ENCODE data around the gene TCEANC2.
A peak's percentile ranks its signal among the peaks of the same experiment; 100 is the strongest.
"Not testable (repeated sequence)": the region's sequence is repeated elsewhere in the genome, so short reads cannot be mapped to it uniquely, and the experiment has no call there.

TCEANC2 gene

DNA sequence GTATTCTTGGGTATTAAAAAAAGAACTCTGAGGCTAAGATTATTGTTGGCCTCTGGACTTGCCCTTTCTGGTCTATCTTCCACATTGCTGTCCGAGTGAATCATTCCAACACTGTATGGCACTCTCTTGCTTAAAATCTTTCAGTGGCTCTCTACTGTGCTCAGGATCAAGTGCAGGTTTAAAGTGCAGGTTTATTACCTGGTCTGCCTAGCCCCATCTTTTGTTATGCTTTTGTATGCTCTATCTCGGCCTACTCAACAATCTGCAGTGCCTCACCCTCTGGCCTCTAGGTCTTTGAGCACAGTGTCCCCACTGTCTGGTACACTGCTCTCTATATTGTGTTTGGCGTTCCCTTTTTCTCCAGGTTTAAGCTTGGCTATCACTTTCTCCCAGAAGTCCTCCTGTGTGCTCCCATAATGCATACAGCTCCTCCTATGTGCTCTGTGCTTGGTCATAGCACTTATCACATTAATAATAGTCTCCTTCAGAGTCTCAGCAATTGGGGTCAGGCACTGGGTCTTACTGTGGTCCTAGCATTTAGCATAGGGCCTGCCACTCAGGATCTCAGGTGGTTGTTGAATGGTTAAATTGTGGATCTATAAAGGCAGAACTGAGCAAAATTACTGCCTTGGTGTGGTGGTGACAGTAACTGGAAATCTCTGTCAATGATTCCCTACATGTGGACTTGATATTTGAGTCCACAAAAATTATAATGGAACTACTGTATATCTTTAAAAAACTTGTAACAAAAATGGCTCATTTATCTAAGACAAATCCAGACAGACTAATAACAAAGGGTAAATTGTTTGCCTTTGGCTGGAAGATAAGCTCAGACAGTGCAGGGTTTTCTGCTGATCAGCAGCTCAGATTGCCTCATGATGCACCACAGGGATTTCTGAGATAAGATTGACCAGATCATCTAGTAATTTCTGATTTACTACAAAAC is 24.8 kb upstream of the TCEANC2 start:
- DNase-seq = no peak

DNA sequence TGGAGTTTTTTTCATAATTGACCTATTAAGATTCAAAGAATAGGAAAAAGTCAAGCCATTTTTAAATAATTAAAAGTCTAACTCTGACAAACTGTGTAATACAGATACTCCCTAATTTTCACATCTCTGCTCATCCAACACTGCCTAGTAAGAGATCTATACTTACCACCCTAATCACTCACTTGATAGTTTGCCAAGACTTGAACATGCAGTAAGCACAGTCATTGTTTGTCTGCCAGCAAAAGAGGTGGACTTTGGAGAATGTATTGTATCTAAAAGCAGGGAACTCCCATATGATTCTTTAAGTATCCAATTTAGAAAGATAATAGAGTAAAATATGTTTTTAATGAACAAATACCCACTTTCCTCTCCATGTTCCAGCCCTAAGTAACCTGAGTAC is 15.9 kb upstream of the TCEANC2 start:
- DNase-seq = peak; percentile 19

DNA sequence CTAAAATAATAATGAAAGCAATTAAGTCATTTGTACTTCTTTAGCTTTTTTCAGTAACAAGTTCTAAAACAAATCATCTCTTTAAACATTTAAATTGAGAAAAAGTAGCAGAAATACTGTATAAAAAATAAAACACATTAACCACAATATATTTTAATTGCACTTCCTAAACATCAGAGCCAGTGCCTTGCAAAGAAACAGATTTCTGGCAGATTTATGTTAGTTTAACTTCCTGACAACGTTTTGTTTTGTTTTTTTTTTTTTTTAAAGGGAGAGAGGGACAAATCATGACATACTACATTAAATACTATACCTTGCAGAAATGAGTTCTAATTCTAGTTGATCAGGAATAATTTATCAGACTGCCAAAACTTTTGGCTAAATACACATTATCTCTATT is 11.6 kb upstream of the TCEANC2 start:
- DNase-seq = no peak

DNA sequence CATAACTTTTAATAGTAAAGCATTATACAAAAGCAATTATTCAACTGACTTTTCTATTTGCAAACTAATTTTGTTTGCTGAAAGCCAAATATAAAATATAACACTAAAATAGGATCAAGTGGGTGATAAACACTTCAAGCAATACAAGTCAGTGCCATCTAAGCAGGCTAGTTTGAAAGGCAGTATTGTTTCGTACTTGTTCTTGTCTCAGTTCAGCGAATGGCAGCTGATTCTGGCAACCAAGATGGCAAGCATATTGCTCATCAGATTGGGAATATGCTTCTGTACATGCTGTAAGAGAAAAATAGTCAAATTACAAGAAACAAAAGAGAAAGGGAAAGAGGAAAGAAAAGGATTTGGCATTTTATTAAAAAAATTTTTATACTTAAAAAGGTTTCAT is 7.9 kb upstream of the TCEANC2 start:
- no peak for DNase-seq

DNA sequence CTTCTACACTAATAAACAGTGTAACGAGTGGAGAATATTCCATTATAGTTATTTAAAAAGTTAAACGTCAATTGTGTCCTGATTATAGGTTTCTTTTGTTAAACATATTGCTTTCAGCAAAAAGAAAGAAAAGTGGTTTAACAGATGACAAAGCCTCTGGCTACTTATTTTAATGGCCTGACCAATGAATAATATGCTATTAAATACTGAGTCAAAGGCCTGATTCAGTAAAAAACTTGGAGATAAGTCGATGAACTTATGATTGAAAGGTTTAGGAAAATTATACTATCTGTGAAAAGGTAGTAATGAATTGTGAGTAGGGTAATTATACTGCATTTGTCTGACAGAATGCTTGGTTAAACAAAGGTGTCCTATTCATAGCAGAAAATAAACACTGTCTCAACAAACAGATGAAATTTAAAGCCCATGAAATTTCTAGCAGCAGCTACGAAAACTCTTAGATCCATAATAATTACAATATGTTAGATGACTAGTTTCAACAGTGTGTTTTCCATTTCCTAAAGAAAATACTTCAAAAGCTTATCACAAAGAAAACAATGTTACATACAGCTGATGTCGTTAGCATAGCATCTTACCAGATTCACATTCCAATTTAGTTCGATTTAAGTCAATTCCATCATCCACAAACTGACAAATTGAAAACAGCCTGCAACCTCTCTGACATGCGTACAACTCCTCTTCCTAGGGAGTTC is 6.6 kb upstream of the TCEANC2 start:
- DNase-seq = no peak

DNA sequence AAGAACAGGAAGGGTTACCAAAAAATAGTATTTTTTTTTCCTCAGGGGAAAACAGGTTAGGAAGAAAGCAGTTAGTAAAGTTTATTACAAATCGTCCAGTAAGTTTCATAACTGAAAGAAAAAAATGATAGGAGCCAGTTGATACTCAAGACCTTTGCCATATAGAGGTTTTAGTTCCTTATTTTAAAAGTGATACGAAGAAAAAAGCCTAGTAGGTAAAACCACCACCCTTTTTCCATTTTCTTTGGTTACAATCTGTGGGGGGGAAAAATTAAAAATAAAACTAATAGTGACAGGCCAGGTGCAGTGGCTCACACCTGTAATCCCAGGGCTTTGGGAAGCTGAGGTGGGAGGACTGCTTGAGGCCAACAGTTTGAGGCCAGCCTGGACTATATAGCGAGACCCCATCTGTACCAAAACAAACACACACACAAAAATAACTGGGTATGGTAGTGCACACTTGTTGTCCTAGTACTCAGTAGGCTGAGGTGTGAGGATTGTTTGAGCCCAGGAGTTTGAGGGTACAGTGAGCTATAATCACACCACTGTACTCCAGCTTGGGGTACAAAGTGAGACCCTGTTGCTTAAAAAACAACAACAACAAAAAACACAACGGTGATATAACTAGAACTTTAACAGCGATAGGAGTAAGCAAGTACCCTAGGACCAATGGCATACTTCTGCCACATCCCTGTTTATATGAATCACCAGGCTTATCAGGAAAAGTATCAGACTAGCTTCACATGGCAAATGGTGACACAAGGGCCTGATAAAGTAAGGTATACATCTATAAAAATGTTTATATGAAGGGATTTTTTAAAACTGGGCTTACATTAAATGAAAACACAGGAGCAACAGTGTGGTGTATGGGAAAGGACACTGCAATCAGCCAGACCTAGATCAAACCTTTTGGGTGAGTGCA is 5.8 kb upstream of the TCEANC2 start:
- peak; percentile 34 for DNase-seq

DNA sequence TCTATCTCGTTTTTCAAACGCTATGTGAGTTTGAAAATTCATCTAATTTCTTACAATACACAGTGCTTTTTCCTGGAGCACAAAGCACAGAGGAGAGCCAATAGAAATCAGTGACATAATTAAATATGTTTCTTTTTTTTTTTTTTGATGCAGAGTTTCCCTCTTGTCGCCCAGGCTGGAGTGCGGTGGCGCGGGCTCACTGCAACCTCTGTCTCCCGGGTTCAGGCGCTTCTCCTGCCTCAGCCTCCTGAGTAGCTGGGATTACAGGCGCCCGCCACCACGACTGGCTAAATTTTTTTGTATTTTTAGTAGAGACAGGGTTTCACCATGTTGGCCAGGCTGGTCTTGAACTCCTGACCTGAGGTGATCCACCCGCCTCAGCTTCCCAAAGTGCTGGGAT is 3.0 kb upstream of the TCEANC2 start:
- not testable (repeated sequence) for DNase-seq

DNA sequence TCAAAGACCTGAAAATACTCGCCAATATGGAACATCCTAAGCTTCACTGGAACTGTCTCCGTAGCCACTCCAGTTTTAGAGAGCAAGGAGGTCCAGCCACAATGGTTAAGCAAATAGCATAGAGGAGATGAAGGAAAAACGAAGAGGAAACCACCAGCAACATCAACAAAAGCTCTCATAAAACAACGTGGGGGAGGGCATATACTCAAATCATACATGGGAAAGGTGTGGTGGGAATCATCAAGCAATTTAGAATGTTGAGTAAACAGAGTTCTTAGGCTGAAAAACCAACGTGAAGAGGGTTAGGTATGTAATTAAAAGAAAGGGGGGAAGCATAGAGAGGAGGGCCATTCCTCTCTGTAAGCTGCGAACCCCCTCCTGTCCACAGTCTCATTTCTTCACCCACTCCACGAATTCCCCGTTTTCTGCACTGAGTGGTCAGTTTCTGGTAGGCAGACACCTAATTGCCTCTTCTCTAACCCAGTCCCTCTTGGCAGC is 1.4 kb upstream of the TCEANC2 start:
- DNase-seq = no peak

DNA sequence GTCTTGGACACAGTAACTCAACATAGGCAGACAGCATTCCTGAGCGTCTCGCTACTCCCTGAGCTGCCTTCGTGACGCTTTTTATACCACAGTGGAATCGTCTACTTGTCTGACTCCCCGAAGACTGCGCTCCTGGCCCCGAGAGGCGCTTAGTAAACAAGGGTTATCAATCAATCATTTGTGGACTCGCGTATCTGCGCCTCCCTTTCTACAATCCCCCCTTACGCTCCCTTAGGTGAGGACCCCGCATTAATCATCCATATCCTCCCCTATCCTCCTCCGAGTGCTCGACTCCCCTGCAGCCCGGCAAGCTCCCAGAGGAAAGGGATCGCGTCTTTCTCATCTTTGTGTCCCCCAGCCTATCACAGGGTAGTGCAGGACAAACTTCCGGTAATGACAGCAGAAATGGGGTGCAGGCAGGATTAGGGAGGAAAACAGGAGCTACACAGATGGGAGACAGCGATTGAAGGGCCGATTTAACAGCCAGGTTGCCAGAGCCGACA is 926 bp upstream of the TCEANC2 start:
- DNase-seq = peak; percentile 75

DNA sequence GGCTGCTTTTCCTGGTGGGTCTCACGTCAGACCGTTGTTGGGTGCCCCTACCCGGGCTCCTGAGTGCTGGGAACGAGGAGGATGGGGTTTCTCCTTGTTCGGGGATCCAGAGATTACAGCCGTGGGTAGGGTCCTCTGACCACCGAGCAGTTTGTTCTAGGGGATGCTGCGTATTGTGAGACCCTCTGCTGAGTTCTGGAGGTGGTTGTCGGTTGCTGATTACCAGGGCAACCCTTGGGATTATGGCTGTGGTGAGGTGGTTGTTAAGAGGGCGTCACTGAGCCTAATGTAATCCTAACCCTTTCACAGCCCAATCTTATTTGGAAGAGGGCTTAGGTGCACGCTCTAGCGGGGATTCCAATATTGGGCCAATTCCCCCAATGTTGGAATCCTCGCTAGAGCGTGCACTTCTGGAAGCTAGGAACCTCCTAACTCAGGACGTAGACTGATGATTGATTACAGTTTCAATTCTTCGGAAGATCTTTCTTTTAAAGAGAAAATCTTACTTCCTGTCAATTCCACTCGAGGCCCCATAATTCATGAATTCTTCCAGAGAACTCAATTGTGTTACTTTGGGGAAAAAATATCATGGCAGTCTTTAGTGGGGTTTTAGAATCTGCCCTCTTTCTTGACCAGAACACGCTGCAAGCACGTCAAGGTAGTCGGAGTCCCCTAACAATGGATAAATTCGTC is 483 bp downstream of the TCEANC2 start:
- DNase-seq = peak; percentile 65

DNA sequence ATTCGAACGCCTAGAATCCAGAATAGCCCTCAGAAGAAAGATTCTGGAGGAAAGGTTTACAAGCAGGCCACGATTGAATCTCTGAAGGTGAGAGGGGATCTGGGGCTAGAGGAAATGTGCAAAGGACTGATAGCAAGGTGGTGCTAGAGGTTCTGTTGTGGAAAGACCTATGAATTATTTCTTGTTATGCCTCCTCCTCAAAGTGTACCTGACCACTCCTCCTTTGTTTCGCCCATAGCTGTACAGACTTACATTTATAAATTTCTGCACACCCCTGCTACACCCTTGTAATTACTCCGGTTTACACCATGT is 986 bp downstream of the TCEANC2 start:
- peak; percentile 80 for DNase-seq

DNA sequence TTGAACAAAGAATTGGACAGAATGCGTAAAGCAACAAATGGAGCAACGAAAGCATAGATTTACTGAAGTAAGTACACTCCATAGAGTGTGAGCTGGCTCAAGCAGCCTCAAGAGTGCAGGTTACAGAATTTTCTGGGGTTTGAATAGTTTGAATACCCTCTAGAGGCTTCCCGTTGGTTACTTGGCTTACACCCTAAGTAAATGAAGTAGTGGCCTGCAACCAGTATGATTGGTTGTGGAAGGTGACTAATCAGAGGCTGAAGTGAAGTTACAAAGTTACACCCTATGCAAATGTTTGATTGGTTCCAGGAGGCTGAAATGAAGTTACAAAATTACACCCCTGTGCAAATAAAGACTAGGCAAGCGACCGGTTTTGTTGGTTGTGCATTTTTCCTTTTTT is 10.9 kb downstream of the TCEANC2 start:
- DNase-seq = no peak

DNA sequence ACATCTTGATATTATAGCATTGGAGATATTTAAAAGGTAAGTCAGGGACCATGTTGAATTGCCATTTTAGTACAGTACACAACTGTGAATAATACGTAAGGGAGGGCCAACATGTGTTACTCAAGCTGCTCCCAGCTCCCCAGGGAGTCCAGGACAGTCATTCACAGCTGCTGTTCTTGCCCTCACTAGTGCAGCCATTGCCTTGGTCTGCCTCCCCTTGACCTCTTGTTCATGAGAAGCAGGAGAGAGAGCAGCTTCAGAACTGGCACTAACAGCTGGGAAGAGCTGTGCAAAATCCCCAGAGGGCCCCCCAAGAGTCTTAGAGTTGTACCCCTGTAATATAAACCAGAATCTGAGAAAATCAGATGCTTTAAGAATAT is 16.4 kb downstream of the TCEANC2 start:
- DNase-seq = no peak

DNA sequence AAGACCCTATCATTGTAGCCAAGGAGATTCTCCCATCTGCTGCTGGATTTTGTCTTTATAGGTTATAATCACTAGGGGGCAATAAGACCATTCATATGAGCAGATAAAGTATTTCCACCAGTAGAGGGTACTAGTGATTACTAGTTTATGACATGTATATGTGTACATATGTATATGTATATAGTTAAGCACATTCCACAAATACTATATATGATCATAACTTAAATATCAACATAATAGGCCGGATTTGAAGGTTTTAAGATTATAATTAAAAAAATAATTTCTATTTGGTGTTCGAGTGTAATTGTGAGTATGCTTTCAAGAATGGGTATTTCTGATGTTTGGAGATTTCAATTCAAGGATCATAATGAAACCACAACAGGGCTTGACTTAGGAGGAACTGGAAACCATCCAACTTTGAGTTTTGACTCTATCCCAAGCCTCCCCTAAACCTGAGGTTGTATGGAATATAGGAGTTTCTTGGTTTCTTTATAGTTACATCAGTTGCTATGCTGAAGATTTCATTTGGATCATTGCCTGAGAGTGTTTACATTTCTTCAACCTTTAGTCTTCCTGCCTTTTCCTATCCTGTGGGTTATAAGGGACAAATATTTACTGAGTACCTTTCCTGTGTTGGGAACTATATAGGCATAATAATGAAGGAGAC is 16.9 kb downstream of the TCEANC2 start:
- peak; percentile 89 for DNase-seq

DNA sequence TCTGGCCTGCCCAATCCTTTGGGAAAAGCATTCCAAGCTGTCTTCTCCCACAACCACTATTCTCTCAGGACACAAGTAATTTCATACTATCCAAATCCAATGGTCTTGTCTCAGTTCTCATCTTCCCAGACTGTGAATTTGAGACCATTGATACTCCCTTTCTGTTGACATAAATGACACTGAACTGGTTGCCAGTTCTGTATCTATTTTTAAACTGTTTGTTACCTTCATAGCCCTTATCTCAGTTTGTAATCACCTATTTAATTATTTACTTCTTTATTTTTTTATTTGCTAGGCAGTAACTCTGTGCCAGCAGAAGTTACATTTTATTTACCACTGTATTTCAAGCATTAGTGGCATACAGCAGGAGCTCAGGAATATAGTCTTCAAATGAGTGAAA is 24.0 kb downstream of the TCEANC2 start:
- no peak for DNase-seq

DNA sequence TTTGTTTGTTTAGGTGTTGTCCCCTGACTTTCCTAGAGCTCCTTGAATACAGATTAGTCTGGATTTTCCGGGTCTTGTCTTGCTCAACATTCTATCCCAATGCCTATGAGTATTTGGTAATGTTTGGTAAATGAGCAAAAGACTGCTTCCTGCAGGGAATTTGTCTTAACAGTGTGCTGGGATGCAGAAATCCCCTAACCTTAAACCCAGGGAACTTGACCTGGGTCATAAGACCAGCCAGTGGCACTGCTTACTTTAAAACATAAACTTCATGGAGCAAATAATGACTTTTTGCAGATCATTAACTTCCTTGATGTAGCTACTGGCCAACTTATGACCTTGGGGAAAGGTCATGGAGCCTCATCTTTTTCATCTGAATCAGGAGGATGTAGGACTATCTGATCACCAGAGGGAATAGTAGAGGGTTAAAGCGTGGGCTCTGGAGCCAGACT is 27.2 kb downstream of the TCEANC2 start:
- DNase-seq = no peak

DNA sequence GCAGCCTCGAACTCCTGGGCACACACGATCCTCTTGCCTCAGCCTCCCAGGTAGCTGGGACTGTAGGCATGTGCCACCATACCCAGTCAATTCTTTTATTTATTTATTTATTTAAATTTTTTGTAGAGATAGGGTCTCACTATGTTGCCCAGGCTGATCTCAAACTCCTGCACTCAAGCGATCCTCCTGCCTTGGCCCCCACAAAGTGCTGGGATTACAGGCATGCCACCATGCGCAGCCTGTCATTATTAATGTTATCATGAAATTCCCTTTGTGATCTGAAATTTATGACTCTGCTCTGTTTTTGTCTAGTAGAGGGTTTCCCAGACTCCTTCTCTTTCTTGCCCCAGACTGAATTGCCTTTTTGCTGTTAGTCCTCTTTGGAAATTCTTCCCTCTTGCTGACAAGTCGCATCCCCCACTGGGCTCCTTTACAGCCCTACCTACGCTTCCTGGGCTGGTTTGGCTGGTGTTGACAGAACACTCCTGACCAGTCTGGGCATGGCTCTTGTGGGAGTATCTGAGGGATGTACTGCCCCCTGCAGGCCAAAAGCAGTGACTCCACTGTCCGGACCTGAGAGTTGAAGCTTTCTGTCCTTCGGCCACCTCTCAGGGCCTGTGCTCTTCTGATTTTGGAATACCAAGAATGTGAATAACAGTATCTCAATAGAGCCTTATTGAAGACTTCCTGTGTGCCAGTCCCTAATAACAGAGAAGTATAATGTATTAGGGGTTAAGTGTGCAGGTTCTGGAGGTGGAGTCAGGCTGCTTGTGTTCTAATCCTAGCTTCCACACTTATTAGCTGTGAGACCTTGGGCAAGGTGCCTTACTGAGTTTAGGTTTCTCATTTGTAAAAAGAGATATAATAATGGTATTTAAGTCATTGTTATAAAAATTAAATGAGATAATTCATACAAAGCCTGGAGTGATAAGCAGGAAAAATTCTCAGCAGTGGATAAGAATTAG is 28.2 kb downstream of the TCEANC2 start:
- DNase-seq = peak; percentile 87

DNA sequence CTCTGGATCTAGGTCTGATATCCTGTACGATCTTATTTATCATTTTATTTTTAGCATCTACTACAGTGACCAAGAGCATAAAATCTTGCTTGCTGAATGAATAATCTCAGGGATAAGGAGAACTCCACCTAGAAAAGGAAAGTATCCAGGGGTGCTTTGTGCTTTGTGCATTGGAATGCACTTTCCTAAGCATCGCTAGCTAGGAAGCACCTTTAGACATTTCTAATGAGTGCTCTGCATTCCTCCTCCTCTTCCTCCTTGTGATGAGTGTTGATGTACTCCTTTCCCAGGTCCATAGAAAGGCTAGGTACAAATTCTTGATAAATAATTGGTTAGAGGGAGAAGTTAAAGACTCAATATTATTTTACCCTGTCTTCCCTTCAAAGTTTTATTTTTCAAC is 31.4 kb downstream of the TCEANC2 start:
- no peak for DNase-seq

DNA sequence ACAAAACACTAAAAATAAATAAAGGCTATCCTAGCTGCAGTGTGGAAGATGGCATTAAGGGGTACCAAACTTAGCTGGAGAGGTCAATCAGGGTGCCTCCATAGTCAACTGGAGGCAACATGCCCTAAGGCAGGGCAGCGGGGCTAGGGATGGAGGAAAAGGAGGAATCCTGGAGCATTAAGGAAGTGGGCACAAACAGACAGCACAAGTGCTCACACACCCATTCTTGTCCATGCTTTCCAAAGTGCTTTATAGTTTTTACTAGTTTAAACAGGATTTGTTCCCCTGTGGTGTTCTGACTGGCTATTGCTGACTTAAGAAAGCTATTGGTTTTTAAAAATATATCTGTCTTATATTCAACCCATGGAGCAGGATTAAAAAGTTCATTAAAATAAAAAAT is 33.3 kb downstream of the TCEANC2 start:
- no peak for DNase-seq

DNA sequence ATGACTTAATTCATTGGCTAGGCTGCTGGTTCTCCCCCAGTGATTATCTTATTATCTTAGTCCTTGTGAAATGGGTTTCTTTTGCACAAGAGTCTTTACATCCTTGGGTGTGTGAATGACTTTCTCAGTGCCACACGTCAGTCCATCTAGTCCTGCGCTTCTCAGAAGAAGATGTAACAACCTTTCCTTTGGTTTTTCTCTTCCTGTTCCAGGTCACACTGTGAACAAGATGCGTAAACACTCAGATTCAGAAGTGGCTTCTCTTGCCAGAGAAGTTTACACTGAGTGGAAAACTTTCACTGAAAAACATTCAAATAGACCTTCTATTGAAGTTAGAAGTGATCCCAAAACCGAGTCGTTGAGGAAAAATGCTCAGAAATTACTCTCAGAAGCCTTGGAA is 35.0 kb downstream of the TCEANC2 start:
- DNase-seq = no peak
